IgD-negative memory B cell (primary cell): ENCODE results near the gene ARL14. TPM values are rescaled to one million over a fixed set of nuclear protein-coding genes. Genes with fewer than 3 reads are reported as not detected.
A peak's percentile ranks its signal among the peaks of the same experiment; 100 is the strongest.
"Not testable (repeated sequence)": the region's sequence is repeated elsewhere in the genome, so short reads cannot be mapped to it uniquely, and the experiment has no call there.

Experiments
- H3K27ac Mint-ChIP-seq, 3 donors: one replicate each; pipeline ENCODE4 v1.8.0; 2020 to 2022; ENCODE audit warnings: mild to moderate bottlenecking in 3 of 3, mixed read lengths in 3 of 3, moderate library complexity in 1 of 3
- H3K27me3 Mint-ChIP-seq: one replicate; pipeline ENCODE4 v1.8.0; 2021; ENCODE audit warnings: mixed read lengths
- H3K36me3 Mint-ChIP-seq: one replicate; pipeline ENCODE4 v1.8.0; 2020; ENCODE audit warnings: mild to moderate bottlenecking, mixed read lengths
- H3K4me1 Mint-ChIP-seq, 3 donors: one replicate each; pipeline ENCODE4 v1.8.0; 2020 to 2022; ENCODE audit warnings: mixed read lengths in 3 of 3, mild to moderate bottlenecking in 1 of 3
- H3K4me3 Mint-ChIP-seq, 4 donors: one replicate each; pipeline ENCODE4 v1.8.0; 2020 to 2022; ENCODE audit warnings: mild to moderate bottlenecking in 4 of 4, mixed read lengths in 4 of 4, moderate library complexity in 3 of 4
- H3K9me3 Mint-ChIP-seq, 3 donors: one replicate each; pipeline ENCODE4 v1.8.0; 2020 to 2021; ENCODE audit warnings: mixed read lengths in 3 of 3, mild to moderate bottlenecking in 1 of 3
- polyA plus RNA-seq: library from polyadenylated mRNA; unstranded; fragments of 300-500 nt; fragmentation: Illumina TruSeq; gene quantifications from one replicate; pipeline ENCODE4 v1.2.3, GENCODE V29; 2021

ARL14 gene
- polyA plus RNA-seq, 1 donor from 2014 or later = 1.4 TPM

- Mint-ChIP-seq H3K36me3 (peaks cover 4% of the 10 kb centered on the region), H3K27ac (no peak overlapping the region), H3K4me1 (peaks cover 0 to 10% (median 6%) of the 10 kb centered on the region in 3 donors), H3K4me3 (no peak overlapping the region), H3K9me3 (no peaks in the 10 kb centered on the region), H3K27me3 (no peaks in the 10 kb centered on the region)
Measured at GRCh38 chr3:160694345-160694744, 17.4 kb downstream of the ARL14 start.

GRCh38 chr3:160695003-160695402 is 18.0 kb downstream of the ARL14 start:
- Mint-ChIP-seq H3K27me3 (no peaks in the 10 kb centered on the region), H3K36me3 (peaks cover 4% of the 10 kb centered on the region), H3K27ac (no peak overlapping the region), H3K4me1 (peaks cover 0 to 10% (median 6%) of the 10 kb centered on the region in 3 donors), H3K4me3 (no peak overlapping the region), H3K9me3 (no peaks in the 10 kb centered on the region)

- Mint-ChIP-seq H3K27me3 (no peaks in the 10 kb centered on the region), H3K36me3 (peaks cover 4% of the 10 kb centered on the region), H3K4me3 (no peak overlapping the region), H3K27ac (no peak overlapping the region), H3K9me3 (no peaks in the 10 kb centered on the region), H3K4me1 (peaks cover 0 to 10% (median 6%) of the 10 kb centered on the region in 3 donors)
Measured at GRCh38 chr3:160695915-160696327, 19.0 kb downstream of the ARL14 start.

- Mint-ChIP-seq H3K36me3 (no peaks in the 10 kb centered on the region), H3K9me3 (no peaks in the 10 kb centered on the region), H3K4me1 (peaks cover 0 to 4% (median 2%) of the 10 kb centered on the region in 3 donors), H3K4me3 (no peak overlapping the region), H3K27ac (no peak overlapping the region), H3K27me3 (no peaks in the 10 kb centered on the region)
Measured at GRCh38 chr3:160697637-160698380, 20.8 kb downstream of the ARL14 start.

GRCh38 chr3:160698599-160699195 is 21.7 kb downstream of the ARL14 start:
- Mint-ChIP-seq H3K4me1 (peaks cover 0 to 1% (median 0%) of the 10 kb centered on the region in 3 donors), H3K4me3 (no peak overlapping the region), H3K9me3 (no peaks in the 10 kb centered on the region), H3K36me3 (no peaks in the 10 kb centered on the region), H3K27me3 (no peaks in the 10 kb centered on the region), H3K27ac (no peak overlapping the region)

- no peaks in the 10 kb centered on the region for H3K9me3 Mint-ChIP-seq
- no peaks in the 10 kb centered on the region for H3K27me3 Mint-ChIP-seq
- H3K27ac Mint-ChIP-seq = no peak overlapping the region
- no peaks in the 10 kb centered on the region for H3K4me1 Mint-ChIP-seq
- H3K36me3 Mint-ChIP-seq = no peaks in the 10 kb centered on the region
- H3K4me3 Mint-ChIP-seq = no peak overlapping the region
Measured at GRCh38 chr3:160701490-160701889, 24.5 kb downstream of the ARL14 start.

- no peaks in the 10 kb centered on the region for H3K36me3 Mint-ChIP-seq
- no peaks in the 10 kb centered on the region for H3K9me3 Mint-ChIP-seq
- H3K4me3 Mint-ChIP-seq = no peak overlapping the region
- peaks cover 5% of the 10 kb centered on the region for H3K27me3 Mint-ChIP-seq
- H3K4me1 Mint-ChIP-seq = peaks cover 0 to under 1% (median 0%) of the 10 kb centered on the region in 3 donors
- no peak overlapping the region for H3K27ac Mint-ChIP-seq
Measured at GRCh38 chr3:160702290-160702689, 25.3 kb downstream of the ARL14 start.

- H3K4me3 Mint-ChIP-seq = no peak overlapping the region
- peaks cover 0 to 1% (median 0%) of the 10 kb centered on the region in 3 donors for H3K4me1 Mint-ChIP-seq
- no peak overlapping the region for H3K27ac Mint-ChIP-seq
- no peaks in the 10 kb centered on the region for H3K9me3 Mint-ChIP-seq
- no peaks in the 10 kb centered on the region for H3K36me3 Mint-ChIP-seq
- H3K27me3 Mint-ChIP-seq = peaks cover 6% of the 10 kb centered on the region
Measured at GRCh38 chr3:160703974-160704373, 27.0 kb downstream of the ARL14 start.

GRCh38 chr3:160707187-160707794 is 30.3 kb downstream of the ARL14 start:
- peaks cover 0 to 1% (median 0%) of the 10 kb centered on the region in 3 donors for H3K4me1 Mint-ChIP-seq

GRCh38 chr3:160709477-160710182 is 32.7 kb downstream of the ARL14 start:
- Mint-ChIP-seq H3K9me3 (no peaks in the 10 kb centered on the region), H3K36me3 (peaks cover 2% of the 10 kb centered on the region), H3K4me3 (no peak overlapping the region), H3K4me1 (peaks cover 0 to 1% (median 0%) of the 10 kb centered on the region in 3 donors), H3K27ac (no peak overlapping the region), H3K27me3 (peaks cover 6% of the 10 kb centered on the region)

More at GRCh38 chr3:160707187-160707794, 30.3 kb downstream of the ARL14 start:
- H3K4me3 Mint-ChIP-seq = no peak overlapping the region
- no peaks in the 10 kb centered on the region for H3K9me3 Mint-ChIP-seq
- H3K27ac Mint-ChIP-seq = no peak overlapping the region
- H3K27me3 Mint-ChIP-seq = peaks cover 6% of the 10 kb centered on the region
- no peaks in the 10 kb centered on the region for H3K36me3 Mint-ChIP-seq

- peak overlapping the region in 1 of 3 donors; percentile 37 for H3K27ac Mint-ChIP-seq
- H3K4me1 Mint-ChIP-seq, H3K36me3 Mint-ChIP-seq, H3K9me3 Mint-ChIP-seq, H3K27me3 Mint-ChIP-seq, H3K4me3 Mint-ChIP-seq: not testable (repeated sequence)
Measured at GRCh38 chr3:160713144-160713543, 36.2 kb downstream of the ARL14 start.

- H3K4me3 Mint-ChIP-seq = no peak overlapping the region
- H3K27ac Mint-ChIP-seq = no peak overlapping the region
- no peaks in the 10 kb centered on the region for H3K4me1 Mint-ChIP-seq
- no peaks in the 10 kb centered on the region for H3K36me3 Mint-ChIP-seq
- peaks cover 4% of the 10 kb centered on the region for H3K27me3 Mint-ChIP-seq
- H3K9me3 Mint-ChIP-seq = no peaks in the 10 kb centered on the region
Measured at GRCh38 chr3:160719710-160720109, 42.8 kb downstream of the ARL14 start.

GRCh38 chr3:160720123-160720746 is 43.3 kb downstream of the ARL14 start:
- H3K36me3 Mint-ChIP-seq = no peaks in the 10 kb centered on the region
- peaks cover 4% of the 10 kb centered on the region for H3K27me3 Mint-ChIP-seq
- H3K4me1 Mint-ChIP-seq = no peaks in the 10 kb centered on the region
- no peaks in the 10 kb centered on the region for H3K9me3 Mint-ChIP-seq
- no peak overlapping the region for H3K4me3 Mint-ChIP-seq
- H3K27ac Mint-ChIP-seq = no peak overlapping the region

- Mint-ChIP-seq H3K4me3 (no peak overlapping the region), H3K36me3 (no peaks in the 10 kb centered on the region), H3K4me1 (no peaks in the 10 kb centered on the region), H3K27ac (no peak overlapping the region), H3K27me3 (peaks cover 4% of the 10 kb centered on the region), H3K9me3 (no peaks in the 10 kb centered on the region)
Measured at GRCh38 chr3:160722331-160722730, 45.4 kb downstream of the ARL14 start.

GRCh38 chr3:160725338-160725737 is 48.4 kb downstream of the ARL14 start:
- Mint-ChIP-seq H3K4me1 (no peaks in the 10 kb centered on the region), H3K27me3 (peaks cover 4% of the 10 kb centered on the region), H3K9me3 (peaks cover 0 to 4% (median 2%) of the 10 kb centered on the region in 3 donors), H3K27ac (no peak overlapping the region), H3K36me3 (no peaks in the 10 kb centered on the region), H3K4me3 (no peak overlapping the region)
